GM12878 (cell line): ENCODE measurements around the gene NUDT14.

Experiments
- EP300 ChIP-seq, 2 experiments: fragments of 150-350 bp in 1 of 2; IDR thresholded peaks; 2 replicates each; pipeline ENCODE4 v1.6.1; 2011 to 2012; ENCODE audit warnings: low read depth in 2 of 2, low read length in 2 of 2, borderline replicate concordance in 1 of 2, improper control_type of control experiment in 1 of 2, inconsistent platforms in 1 of 2; ENCODE audit not compliant: control insufficient read depth in 1 of 2
- LARP7 ChIP-seq: fragments of 450-650 bp; IDR thresholded peaks from 2 replicates; pipeline ENCODE4 v1.6.1; 2017; ENCODE audit warnings: mild to moderate bottlenecking
- NR2C2 ChIP-seq: IDR thresholded peaks from 2 replicates; pipeline ENCODE4 v1.6.1; 2011; ENCODE audit warnings: borderline replicate concordance, low read depth; ENCODE audit not compliant: control insufficient read depth, insufficient read length
- POLR2A ChIP-seq: IDR thresholded peaks from 2 replicates; pipeline ENCODE4 v1.6.1; 2011; ENCODE audit warnings: low read depth, mild to moderate bottlenecking, low read length
- POU2F2 ChIP-seq: IDR thresholded peaks from 3 replicates; pipeline ENCODE4 v1.6.1; 2011; ENCODE audit warnings: low read depth, mild to moderate bottlenecking, low read length, borderline replicate concordance
- SIN3A ChIP-seq: IDR thresholded peaks from 2 replicates; pipeline ENCODE4 v1.6.1; 2012; ENCODE audit warnings: low read depth, low read length, improper control_type of control experiment
- SPI1 ChIP-seq: IDR thresholded peaks from 2 replicates; pipeline ENCODE4 v1.6.1; 2011; ENCODE audit warnings: low read depth, mild to moderate bottlenecking, low read length, moderate library complexity, borderline replicate concordance; ENCODE audit not compliant: insufficient read depth
- TARDBP ChIP-seq: IDR thresholded peaks from 2 replicates; pipeline ENCODE4 v1.6.1; 2016; ENCODE audit warnings: borderline replicate concordance
- TF ChIP-seq, protein P1 (sequence below): fragments of 450-650 bp; IDR thresholded peaks from 2 replicates; pipeline ENCODE4 v1.6.1; 2016; ENCODE audit warnings: mild to moderate bottlenecking

- TF ChIP-seq SIN3A (no peak), LARP7 (no peak), NR2C2 (no peak), TARDBP (no peak), POLR2A (no peak), EP300 (IDR thresholded peaks at IDR 0.05; ENCODE audit: borderline replicate concordance in 1 of 2, control insufficient read depth in 1 of 2, low read depth in 2 of 2, low read length in 2 of 2) (no peak), SPI1 (no peak), POU2F2 (no peak)
- TF ChIP-seq, protein P1, sequence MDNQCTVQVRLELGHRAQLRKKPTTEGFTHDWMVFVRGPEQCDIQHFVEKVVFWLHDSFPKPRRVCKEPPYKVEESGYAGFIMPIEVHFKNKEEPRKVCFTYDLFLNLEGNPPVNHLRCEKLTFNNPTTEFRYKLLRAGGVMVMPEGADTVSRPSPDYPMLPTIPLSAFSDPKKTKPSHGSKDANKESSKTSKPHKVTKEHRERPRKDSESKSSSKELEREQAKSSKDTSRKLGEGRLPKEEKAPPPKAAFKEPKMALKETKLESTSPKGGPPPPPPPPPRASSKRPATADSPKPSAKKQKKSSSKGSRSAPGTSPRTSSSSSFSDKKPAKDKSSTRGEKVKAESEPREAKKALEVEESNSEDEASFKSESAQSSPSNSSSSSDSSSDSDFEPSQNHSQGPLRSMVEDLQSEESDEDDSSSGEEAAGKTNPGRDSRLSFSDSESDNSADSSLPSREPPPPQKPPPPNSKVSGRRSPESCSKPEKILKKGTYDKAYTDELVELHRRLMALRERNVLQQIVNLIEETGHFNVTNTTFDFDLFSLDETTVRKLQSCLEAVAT = no peak
Measured at GRCh38 chr14:105153331-105153731, 27.8 kb downstream of the NUDT14 start.
